Bronchial epithelial cell (primary cell): ENCODE measurements around the gene CDKN2A. TPM values are rescaled to one million over a fixed set of nuclear protein-coding genes. Genes with fewer than 3 reads are reported as not detected.

Experiments
- DNase-seq: peaks from one replicate; pipeline ENCODE4 v3.0.0-alpha.2; 2010; ENCODE audit warnings: low read depth
- FAIRE-seq: peaks from 2 replicates; lab custom pipeline; 2011; peaks lifted over from hg19 to GRCh38; lab: Jason Lieb, UNC
- H3K27me3 ChIP-seq: 2 replicates; pipeline ENCODE4 v1.5.1; 2011; ENCODE audit warnings: low read length; ENCODE audit not compliant: control insufficient read depth, insufficient read depth
- H3K36me3 ChIP-seq: 2 replicates; pipeline ENCODE4 v1.5.1; 2011; ENCODE audit warnings: low read length; ENCODE audit not compliant: control insufficient read depth, insufficient read depth
- H3K4me3 ChIP-seq: 2 replicates; pipeline ENCODE4 v1.5.1; 2011; ENCODE audit warnings: mild to moderate bottlenecking, low read depth, low read length, control low read depth
- total RNA-seq: library from RNA; depleted of rRNA; stranded (reverse); fragments of >200 nt; gene quantifications from 2 replicates; pipeline ENCODE4 v1.2.1, GENCODE V29; 2014
- TF ChIP-seq, protein P1 (sequence below): IDR thresholded peaks from 2 replicates; pipeline ENCODE4 v1.5.1; 2011; ENCODE audit warnings: mild to moderate bottlenecking, moderate library complexity, low read length, control low read depth, inconsistent platforms; ENCODE audit not compliant: insufficient read depth, severe bottlenecking

The CDKN2A gene
- total RNA-seq, 1 donor from 2014 or later: 1.6 TPM

DNA sequence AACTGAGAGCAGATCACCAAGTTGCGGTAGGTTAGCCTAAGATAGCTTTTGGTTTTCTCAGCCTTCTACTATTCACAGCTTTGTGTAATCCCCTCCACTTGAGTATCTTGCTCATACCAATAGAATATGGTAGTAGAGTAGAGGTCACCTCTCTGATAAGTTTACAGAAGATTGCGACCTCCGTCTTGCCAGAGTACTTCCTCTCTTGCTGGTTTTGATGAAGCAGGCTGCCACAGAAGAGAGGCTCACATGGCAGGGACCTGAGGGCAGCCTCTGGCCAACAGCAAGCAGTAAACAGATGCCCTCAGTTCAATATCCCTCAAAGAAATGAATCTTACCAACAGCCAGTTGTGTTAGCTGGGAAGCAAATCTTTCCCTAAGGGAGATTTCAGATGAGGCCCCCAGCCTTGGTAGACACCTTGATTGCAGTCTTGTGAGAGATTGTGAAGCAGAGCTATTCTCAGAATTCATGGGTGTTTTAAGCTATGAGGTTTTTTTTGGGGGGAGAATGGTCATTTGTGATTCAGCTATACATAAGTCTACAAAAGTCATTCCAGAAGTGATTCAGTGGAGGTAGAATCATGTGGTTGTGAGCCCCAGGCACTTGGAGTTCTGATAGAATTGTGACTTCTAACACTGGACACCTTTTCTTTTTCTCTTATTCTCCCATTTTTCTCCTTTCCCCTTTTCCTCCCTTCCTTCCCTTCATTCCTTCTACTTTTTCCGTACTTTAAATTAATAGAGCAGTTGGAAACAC, 37.6 kb upstream of the CDKN2A start:
- DNase-seq: peak; percentile 77
- no peak for FAIRE-seq
- TF ChIP-seq, protein P1, sequence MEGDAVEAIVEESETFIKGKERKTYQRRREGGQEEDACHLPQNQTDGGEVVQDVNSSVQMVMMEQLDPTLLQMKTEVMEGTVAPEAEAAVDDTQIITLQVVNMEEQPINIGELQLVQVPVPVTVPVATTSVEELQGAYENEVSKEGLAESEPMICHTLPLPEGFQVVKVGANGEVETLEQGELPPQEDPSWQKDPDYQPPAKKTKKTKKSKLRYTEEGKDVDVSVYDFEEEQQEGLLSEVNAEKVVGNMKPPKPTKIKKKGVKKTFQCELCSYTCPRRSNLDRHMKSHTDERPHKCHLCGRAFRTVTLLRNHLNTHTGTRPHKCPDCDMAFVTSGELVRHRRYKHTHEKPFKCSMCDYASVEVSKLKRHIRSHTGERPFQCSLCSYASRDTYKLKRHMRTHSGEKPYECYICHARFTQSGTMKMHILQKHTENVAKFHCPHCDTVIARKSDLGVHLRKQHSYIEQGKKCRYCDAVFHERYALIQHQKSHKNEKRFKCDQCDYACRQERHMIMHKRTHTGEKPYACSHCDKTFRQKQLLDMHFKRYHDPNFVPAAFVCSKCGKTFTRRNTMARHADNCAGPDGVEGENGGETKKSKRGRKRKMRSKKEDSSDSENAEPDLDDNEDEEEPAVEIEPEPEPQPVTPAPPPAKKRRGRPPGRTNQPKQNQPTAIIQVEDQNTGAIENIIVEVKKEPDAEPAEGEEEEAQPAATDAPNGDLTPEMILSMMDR: no peak

DNA sequence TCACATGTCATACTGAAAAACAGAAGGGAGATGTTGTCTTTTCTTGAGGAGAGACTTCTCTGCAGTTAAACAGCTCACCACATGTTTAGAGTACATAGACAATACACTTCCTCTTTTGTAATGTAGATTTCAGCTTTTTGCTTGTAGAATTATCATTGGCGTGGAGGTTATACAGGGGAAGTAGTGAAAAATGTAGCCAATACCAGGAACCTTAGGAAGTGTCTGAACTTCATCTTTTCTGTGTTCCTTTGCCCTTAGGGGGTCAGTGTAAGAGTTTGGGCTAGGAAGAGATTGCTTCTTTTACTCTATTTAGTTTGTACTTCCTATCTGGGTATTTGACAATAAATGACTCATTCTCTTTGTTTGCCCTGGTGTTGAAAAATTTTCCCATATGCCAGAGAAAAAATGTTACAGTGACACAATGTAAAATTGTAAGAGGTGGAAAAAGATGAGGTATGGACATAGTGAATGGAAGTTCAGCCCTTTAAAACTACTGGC, 36.0 kb upstream of the CDKN2A start:
- TF ChIP-seq, protein P1: no peak
- Histone ChIP-seq H3K4me3 (no peak overlapping the region), H3K27me3 (no peaks in the 10 kb centered on the region), H3K36me3 (no peaks in the 10 kb centered on the region)
- FAIRE-seq: no peak
- DNase-seq: peak; percentile 93

More for the DNA sequence above, 37.6 kb upstream of the CDKN2A start:
- Histone ChIP-seq H3K27me3 (no peaks in the 10 kb centered on the region), H3K36me3 (no peaks in the 10 kb centered on the region), H3K4me3 (no peak overlapping the region)

DNA sequence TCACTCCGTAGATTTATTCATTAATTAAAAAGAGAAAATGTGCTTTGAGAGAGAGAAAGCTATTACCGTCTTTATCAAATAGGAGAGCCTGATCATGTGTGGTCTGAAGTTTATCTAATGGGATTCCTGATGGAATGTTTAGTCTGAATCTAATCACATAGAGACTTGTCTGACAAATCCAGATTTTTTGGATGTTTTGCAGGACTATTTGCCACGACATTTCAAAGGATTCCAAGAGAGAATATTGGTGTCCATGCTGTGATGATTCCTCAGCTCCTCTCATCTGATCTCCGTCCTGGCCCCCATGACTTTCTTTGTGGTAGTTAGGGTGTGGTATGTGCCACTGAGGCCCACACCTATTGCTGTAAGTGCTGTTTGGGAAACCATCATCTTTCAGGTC, 35.0 kb upstream of the CDKN2A start:
- TF ChIP-seq, protein P1: no peak
- H3K27me3 ChIP-seq: no peaks in the 10 kb centered on the region
- FAIRE-seq (no peak), DNase-seq (no peak)
- H3K36me3 ChIP-seq: no peaks in the 10 kb centered on the region
- no peak overlapping the region for H3K4me3 ChIP-seq

DNA sequence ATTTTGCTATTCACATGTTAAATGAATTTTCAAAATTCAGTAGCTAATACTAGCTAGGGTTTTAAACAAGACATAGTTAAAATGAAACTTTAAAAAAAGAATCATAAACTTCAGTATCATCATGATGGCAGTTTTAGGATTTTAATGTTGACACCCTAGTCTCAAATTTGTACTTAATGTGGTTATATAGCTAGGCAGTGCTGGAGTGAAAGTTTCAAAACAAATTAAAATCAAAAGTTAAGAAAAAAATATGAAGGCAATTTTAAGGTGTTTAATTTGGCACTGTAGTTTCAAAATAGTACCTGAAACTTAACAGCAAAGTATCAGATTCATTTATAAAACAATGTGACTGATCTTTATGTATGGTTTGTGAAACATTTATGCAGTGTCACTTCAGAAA, 34.2 kb upstream of the CDKN2A start:
- Histone ChIP-seq H3K36me3 (no peaks in the 10 kb centered on the region), H3K27me3 (no peaks in the 10 kb centered on the region), H3K4me3 (no peak overlapping the region)
- no peak for DNase-seq
- TF ChIP-seq, protein P1: no peak
- no peak for FAIRE-seq

DNA sequence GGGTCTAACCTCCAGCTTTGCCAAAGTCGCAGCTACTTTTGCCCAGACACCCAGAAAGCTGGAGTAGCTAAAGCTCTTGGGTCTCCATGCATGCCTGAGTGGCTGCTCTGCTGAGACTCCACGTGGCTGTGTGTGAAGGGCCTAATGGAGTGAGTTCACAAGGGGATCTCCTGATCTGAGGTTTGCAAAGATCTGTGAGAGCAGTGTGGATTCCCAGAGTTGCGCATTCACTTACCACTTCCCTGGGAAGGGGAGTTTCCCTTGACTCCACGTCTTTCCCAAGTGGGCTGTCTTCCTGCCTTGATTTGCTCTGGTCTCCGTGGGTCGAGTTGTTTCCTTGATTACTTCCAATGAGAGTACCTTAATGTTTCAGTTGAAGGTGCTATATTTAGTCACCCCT, 32.5 kb upstream of the CDKN2A start:
- TF ChIP-seq, protein P1: no peak

More for the DNA sequence above, 32.5 kb upstream of the CDKN2A start:
- DNase-seq (no peak), FAIRE-seq (no peak)
- H3K4me3 ChIP-seq: no peak overlapping the region
- no peaks in the 10 kb centered on the region for H3K27me3 ChIP-seq
- H3K36me3 ChIP-seq: no peaks in the 10 kb centered on the region
